HG03460 (cell line): ENCODE data around the gene GLE1.
"Not testable (repeated sequence)": the region's sequence is repeated elsewhere in the genome, so short reads cannot be mapped to it uniquely, and the experiment has no call there.

Experiments
- ATAC-seq: cut with Tn5 transposase; IDR thresholded peaks from one replicate; pipeline ENCODE4 v1.9.1; 2021; ENCODE audit not compliant: unreplicated experiment

GLE1 gene

GRCh38 chr9:128495296-128495695 is 9.2 kb upstream of the GLE1 start:
- ATAC-seq = no peak

GRCh38 chr9:128495804-128496417 is 8.6 kb upstream of the GLE1 start:
- no peak for ATAC-seq

- ATAC-seq = no peak
Measured at GRCh38 chr9:128497824-128498610, 6.5 kb upstream of the GLE1 start.

- no peak for ATAC-seq
Measured at GRCh38 chr9:128498911-128499310, 5.6 kb upstream of the GLE1 start.

- ATAC-seq = no peak
Measured at GRCh38 chr9:128499920-128500319, 4.6 kb upstream of the GLE1 start.

GRCh38 chr9:128503415-128503825 is 1.1 kb upstream of the GLE1 start:
- ATAC-seq = not testable (repeated sequence)

GRCh38 chr9:128503870-128504269 is 649 bp upstream of the GLE1 start:
- ATAC-seq = no peak

- ATAC-seq = no peak
Measured at GRCh38 chr9:128505414-128505765, 871 bp downstream of the GLE1 start.

- ATAC-seq = not testable (repeated sequence)
Measured at GRCh38 chr9:128505906-128506305, 1.4 kb downstream of the GLE1 start.

GRCh38 chr9:128512820-128513219 is 8.3 kb downstream of the GLE1 start:
- ATAC-seq = no peak

- ATAC-seq = no peak
Measured at GRCh38 chr9:128521956-128522355, 17.4 kb downstream of the GLE1 start.

GRCh38 chr9:128523199-128523925 is 18.8 kb downstream of the GLE1 start:
- no peak for ATAC-seq

- no peak for ATAC-seq
Measured at GRCh38 chr9:128526720-128527119, 22.2 kb downstream of the GLE1 start.

GRCh38 chr9:128528445-128529160 is 24.1 kb downstream of the GLE1 start:
- ATAC-seq = no peak

GRCh38 chr9:128529191-128529590 is 24.7 kb downstream of the GLE1 start:
- ATAC-seq = no peak

- ATAC-seq = no peak
Measured at GRCh38 chr9:128532581-128532980, 28.1 kb downstream of the GLE1 start.

- no peak for ATAC-seq
Measured at GRCh38 chr9:128540634-128541360, 36.3 kb downstream of the GLE1 start.

GRCh38 chr9:128546504-128546903 is 42.0 kb downstream of the GLE1 start:
- no peak for ATAC-seq

- ATAC-seq = no peak
Measured at GRCh38 chr9:128548876-128549275, 44.4 kb downstream of the GLE1 start.

- no peak for ATAC-seq
Measured at GRCh38 chr9:128550226-128550625, 45.7 kb downstream of the GLE1 start.
